Kidney (tissue), 14 donors: ENCODE data around the gene MARF1. TPM values are rescaled to one million over a fixed set of nuclear protein-coding genes. Genes with fewer than 3 reads are reported as not detected.

ENCODE experiments used
- DNase-seq, 5 donors: peaks; one replicate each; pipeline ENCODE4 v3.0.0-alpha.2; 2013 to 2020
- FAIRE-seq: peaks from 2 replicates; lab custom pipeline; 2012; peaks lifted over from hg19 to GRCh38; lab: Jason Lieb, UNC
- H3K27ac ChIP-seq, 2 donors: one replicate each; pipeline ENCODE4 v1.7.0; 2013; ENCODE audit warnings: low read depth in 2 of 2, low read length in 2 of 2, inconsistent platforms in 1 of 2
- H3K27me3 ChIP-seq: one replicate; pipeline ENCODE4 v1.7.1; 2013; ENCODE audit warnings: low read length, inconsistent platforms; ENCODE audit not compliant: control insufficient read depth, insufficient read depth
- H3K36me3 ChIP-seq, 3 donors: one replicate each; pipeline versions ENCODE4 v1.7.0 to v1.7.1; 2013; ENCODE audit warnings: low read length in 3 of 3, control low read depth in 1 of 3, inconsistent platforms in 1 of 3; ENCODE audit not compliant: insufficient read depth in 3 of 3, control insufficient read depth in 2 of 3
- H3K4me1 ChIP-seq, 3 donors: one replicate each; pipeline versions ENCODE4 v1.7.0 to v1.7.1; 2013; ENCODE audit warnings: low read length in 3 of 3, inconsistent platforms in 1 of 3, low read depth in 1 of 3; ENCODE audit not compliant: control insufficient read depth in 2 of 3, insufficient read depth in 2 of 3
- H3K4me3 ChIP-seq, 3 donors: one replicate each; pipeline versions ENCODE4 v1.7.0 to v1.8.1; 2013; ENCODE audit warnings: low read length in 3 of 3, control low read depth in 1 of 3, inconsistent platforms in 1 of 3
- H3K9ac ChIP-seq, 3 donors: one replicate each; pipeline versions ENCODE4 v1.7.0 to v1.7.1; 2013; ENCODE audit warnings: low read length in 3 of 3, control low read depth in 1 of 3, inconsistent platforms in 1 of 3
- H3K9me3 ChIP-seq, 3 donors: one replicate each; pipeline versions ENCODE4 v1.7.0 to v1.7.1; 2013; ENCODE audit warnings: low read length in 3 of 3, control low read depth in 1 of 3, inconsistent platforms in 1 of 3; ENCODE audit not compliant: control insufficient read depth in 2 of 3, insufficient read depth in 1 of 3
- CTCF ChIP-seq: IDR thresholded peaks from 3 replicates; pipeline ENCODE4 v1.5.1; 2012; ENCODE audit warnings: mild to moderate bottlenecking, moderate library complexity, borderline replicate concordance; ENCODE audit not compliant: insufficient read depth; ENCODE audit errors: extremely low read depth
- intact Hi-C: fragments of 100-400 bp; cut with DNase I; formaldehyde crosslinking; loops from one replicate; pipeline ENCODE4 v1.11.1; 2022
- polyA plus RNA-seq: library from polyadenylated mRNA; stranded (reverse); fragments of 350-450 nt; fragmentation: Illumina TruSeq; extraction: RNeasy Lipid Tissue Mini Kit (QIAGEN cat#74804); gene quantifications from one replicate; pipeline ENCODE4 v1.2.3, GENCODE V29; 2014; ENCODE audit warnings: low read depth, low replicate concordance; ENCODE audit not compliant: insufficient read depth
- total RNA-seq: library from RNA; stranded (reverse); fragmentation: NEBNext Ultra II Directional; extraction: Animal tissue kit (Norgen Biotek cat#: 25700); gene quantifications from one replicate; pipeline ENCODE4 v1.2.1, GENCODE V29; 2021
- donor health status: control.
- donor health status: control.
- donor health status: control.
- donor health status: control.
- donor health status: control.
- donor health status: DM: yes; HTN: yes; CAD: no.
- donor health status: Normal renal cell carcinoma (clear cell type).

The MARF1 gene
- total and polyA plus RNA-seq, 2 donors from 2014 or later: 17.5 to 80.7 TPM

- no peak for TF ChIP-seq CTCF
- Histone ChIP-seq H3K4me3 (no peak overlapping the region), H3K27me3 (no peaks in the 10 kb centered on the region), H3K4me1 (no peaks in the 10 kb centered on the region), H3K9me3 (no peaks in the 10 kb centered on the region), H3K36me3 (peaks cover 4 to 63% (median 53%) of the 10 kb centered on the region in 3 donors), H3K27ac (no peak overlapping the region), H3K9ac (no peak overlapping the region)
- DNase-seq (no peak), FAIRE-seq (no peak)
- intact Hi-C loops: no loop called here
Measured at GRCh38 chr16:15602285-15603044, 40.5 kb downstream of the MARF1 start.

- FAIRE-seq (no peak), DNase-seq (peak in 3 of 5 donors; percentile 19 to 35 (median 22))
- Histone ChIP-seq H3K4me1 (no peaks in the 10 kb centered on the region), H3K9ac (no peak overlapping the region), H3K4me3 (no peak overlapping the region), H3K9me3 (no peaks in the 10 kb centered on the region), H3K36me3 (peaks cover 3 to 63% (median 53%) of the 10 kb centered on the region in 3 donors), H3K27ac (no peak overlapping the region), H3K27me3 (no peaks in the 10 kb centered on the region)
- TF ChIP-seq CTCF: no peak
- intact Hi-C loops: no loop called here
Measured at GRCh38 chr16:15601212-15601879, 41.6 kb downstream of the MARF1 start.

GRCh38 chr16:15599303-15600070, 43.5 kb downstream of the MARF1 start:
- TF ChIP-seq CTCF: no peak

More at GRCh38 chr16:15599303-15600070, 43.5 kb downstream of the MARF1 start:
- DNase-seq (peak in 1 of 5 donors; percentile 23), FAIRE-seq (no peak)
- Histone ChIP-seq H3K27me3 (no peaks in the 10 kb centered on the region), H3K4me3 (no peak overlapping the region), H3K36me3 (peaks cover 5 to 63% (median 54%) of the 10 kb centered on the region in 3 donors), H3K27ac (peak overlapping the region in 1 of 2 donors; percentile 23), H3K9me3 (no peaks in the 10 kb centered on the region), H3K9ac (no peak overlapping the region), H3K4me1 (no peaks in the 10 kb centered on the region)
- intact Hi-C loops: no loop called here
